CD4-positive, alpha-beta T cell treated with Interleukin-17A for 1 hour (primary cell): ENCODE results near the gene FAM78A.
"Not testable (repeated sequence)": the region's sequence is repeated elsewhere in the genome, so short reads cannot be mapped to it uniquely, and the experiment has no call there.

Source experiments
- DNase-seq: peaks from one replicate; pipeline ENCODE4 v3.0.0-alpha.2; 2020

FAM78A gene

DNA sequence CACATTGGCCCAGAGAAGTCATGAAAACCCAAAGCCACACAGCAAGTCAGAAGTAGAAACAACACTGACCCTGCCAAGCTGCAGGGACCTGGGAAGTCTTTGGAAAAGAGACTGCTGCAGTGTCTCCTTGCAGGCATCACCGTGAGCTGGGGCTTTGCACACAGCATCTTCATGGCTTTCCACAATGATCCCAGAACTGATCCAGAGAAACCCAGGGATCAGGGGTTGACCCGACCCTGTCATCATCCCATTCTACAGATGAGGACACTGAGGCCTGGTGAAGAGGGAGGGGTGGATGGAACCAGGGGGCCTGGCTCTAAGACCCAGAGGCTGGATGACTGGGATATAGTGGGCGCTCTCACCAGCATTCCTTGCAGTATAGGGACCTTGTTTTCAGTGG, 4.3 kb upstream of the FAM78A start:
- DNase-seq: no peak

- no peak for DNase-seq
These were observed 3.7 kb upstream of the FAM78A start for GRCh38 chr9:131279863-131280570.

- no peak for DNase-seq
These were observed 3.0 kb upstream of the FAM78A start for GRCh38 chr9:131279196-131279862.

- peak; percentile 50 for DNase-seq
These were observed 2.4 kb upstream of the FAM78A start for GRCh38 chr9:131278702-131279111.

- DNase-seq: peak; percentile 83
These were observed 1.8 kb upstream of the FAM78A start for GRCh38 chr9:131277910-131278701.

GRCh38 chr9:131277287-131277909, 1.1 kb upstream of the FAM78A start:
- DNase-seq: no peak

GRCh38 chr9:131276891-131277286, 579 bp upstream of the FAM78A start:
- DNase-seq: peak; percentile 49

DNA sequence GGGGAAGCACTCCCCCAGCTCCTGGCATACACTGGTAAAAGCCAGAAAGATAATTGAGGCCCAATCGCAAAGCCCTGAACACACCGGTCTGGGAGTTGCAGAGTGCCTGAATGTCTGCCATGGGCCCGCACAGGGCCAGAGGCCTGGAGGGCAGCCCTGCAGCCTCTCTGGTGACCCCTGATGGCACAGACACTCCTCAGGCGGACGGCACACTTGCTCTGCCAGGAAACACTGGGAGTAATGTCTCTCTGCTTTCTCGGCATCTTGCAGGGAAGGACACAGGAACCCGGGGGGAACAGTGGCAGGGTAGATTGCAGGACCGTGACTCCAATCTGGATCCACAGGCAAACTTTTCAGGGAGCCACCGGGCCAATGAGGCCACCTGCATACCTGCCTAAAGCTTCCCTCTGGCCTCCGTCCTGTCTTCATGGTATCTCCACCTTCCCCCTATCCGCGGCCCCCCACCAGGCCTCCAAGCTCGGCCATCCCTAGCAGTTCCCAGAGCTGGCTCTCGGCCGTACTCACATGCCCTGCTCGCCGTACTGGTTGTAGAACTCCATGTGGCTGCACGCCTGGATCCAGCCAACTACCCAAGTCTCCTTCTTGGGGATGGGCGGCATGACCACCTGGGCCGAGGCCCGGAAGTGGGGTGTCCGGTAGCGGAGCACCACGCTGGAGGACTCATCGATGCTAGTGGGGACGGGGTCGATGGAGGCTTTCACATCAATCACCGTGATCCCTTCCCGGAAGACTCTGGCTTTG, 797 bp downstream of the FAM78A start:
- peak; percentile 30 for DNase-seq

- DNase-seq: no peak
These were observed 1.5 kb downstream of the FAM78A start for GRCh38 chr9:131274674-131275331.

DNA sequence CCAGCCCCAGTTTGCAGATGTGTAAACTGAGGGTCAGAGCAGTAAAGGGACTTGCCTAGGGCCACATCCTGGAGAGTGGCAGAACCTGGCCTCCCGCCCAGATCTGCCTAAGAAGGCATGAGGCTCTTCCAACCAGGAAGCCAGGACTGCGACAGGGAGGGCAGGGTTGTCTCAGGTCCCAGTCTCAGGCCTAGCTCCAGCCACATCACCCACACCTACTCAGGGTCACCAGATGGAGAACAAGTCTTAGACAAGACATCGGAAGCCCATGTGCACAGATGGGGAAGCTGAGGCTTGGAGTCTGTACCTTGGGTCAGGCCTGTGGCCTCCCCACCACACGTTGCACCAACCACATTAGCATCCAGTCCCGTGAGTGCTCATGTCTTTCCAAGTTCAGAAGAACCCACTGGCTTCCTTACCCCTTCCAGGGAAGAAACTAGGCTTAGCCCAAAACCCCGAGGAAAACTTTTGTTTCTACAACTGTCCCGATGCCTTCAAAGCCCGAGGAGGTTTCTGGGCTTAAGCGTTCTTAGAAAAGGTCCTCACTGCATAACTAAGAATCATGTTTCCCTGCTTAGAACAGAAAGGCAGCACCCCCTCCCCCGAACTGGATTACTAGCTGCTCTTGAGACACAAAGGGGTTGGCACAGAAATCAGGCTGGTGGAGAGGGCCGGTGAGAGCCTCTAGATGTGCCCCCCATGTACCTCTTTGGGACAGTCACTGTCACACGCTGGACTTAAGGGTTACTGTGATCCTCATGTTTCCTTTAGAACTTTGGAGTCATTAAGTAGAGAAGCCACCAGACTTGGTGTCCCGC, 2.2 kb downstream of the FAM78A start:
- DNase-seq: peak; percentile 19

GRCh38 chr9:131273146-131273855, 3.0 kb downstream of the FAM78A start:
- peak; percentile 21 for DNase-seq

- DNase-seq: no peak
These were observed 4.1 kb downstream of the FAM78A start for GRCh38 chr9:131272212-131272611.

DNA sequence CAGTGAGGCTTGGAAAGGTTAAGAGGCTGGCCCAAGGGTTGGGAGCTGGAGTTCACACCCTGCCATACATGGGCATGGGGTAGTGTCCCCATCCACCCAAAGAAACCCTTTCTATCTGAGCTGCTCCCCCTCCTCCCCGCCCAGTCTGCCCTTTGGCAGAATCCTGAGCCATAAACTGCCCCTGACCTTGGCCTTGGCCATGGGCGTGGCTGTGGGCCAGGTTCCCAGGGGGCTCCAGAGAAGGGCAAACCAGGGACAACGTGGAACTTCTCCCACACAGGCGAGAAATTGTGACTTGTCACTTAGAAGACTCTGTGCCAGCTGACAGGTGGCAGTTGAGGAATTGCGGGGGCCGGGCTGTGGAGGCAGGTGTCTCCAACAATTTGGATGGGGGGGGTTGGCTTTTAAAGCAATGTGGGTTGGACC, 4.8 kb downstream of the FAM78A start:
- no peak for DNase-seq

- DNase-seq: not testable (repeated sequence)
These were observed 5.4 kb downstream of the FAM78A start for GRCh38 chr9:131271016-131271273.

DNA sequence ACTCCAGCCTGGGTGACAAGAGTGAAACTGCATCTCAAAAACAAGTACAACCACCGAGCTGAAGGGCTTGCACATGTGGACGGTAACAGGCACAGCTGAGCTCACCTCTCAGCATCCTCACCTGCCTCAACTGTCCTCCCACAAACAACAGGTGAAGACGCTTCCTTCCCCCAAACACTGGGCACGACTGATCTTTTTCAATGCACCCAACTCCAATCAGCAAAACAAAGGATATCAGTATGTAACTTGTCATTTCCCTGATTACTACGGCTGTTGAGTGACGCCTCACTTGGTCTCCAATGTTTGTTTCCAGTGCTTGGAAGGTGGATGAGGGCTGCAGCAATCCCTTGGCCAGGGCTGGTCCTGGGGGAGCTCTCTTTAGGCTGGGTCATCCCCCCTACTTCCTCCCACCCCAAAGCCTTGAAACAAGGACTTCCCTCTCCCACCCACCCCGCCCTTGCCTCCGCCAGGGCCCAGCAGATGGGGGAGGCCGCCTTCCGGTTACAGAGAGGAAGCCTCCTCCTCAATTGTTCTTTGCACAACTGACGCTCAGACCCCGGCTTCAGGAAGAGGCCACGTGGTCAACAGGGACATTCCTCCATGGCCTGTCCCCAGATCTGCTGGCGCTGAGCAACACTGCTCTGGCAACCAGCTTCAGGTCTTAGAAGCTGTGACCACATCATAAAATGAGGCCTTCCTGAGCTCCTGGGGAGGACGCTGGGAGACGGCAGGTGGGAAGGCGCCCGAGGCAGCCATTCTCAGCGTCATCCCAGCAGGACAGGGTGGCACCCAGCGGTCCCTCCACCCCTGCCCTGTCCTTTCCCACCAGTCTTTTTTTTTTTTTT, 5.9 kb downstream of the FAM78A start:
- DNase-seq: peak; percentile 65

DNA sequence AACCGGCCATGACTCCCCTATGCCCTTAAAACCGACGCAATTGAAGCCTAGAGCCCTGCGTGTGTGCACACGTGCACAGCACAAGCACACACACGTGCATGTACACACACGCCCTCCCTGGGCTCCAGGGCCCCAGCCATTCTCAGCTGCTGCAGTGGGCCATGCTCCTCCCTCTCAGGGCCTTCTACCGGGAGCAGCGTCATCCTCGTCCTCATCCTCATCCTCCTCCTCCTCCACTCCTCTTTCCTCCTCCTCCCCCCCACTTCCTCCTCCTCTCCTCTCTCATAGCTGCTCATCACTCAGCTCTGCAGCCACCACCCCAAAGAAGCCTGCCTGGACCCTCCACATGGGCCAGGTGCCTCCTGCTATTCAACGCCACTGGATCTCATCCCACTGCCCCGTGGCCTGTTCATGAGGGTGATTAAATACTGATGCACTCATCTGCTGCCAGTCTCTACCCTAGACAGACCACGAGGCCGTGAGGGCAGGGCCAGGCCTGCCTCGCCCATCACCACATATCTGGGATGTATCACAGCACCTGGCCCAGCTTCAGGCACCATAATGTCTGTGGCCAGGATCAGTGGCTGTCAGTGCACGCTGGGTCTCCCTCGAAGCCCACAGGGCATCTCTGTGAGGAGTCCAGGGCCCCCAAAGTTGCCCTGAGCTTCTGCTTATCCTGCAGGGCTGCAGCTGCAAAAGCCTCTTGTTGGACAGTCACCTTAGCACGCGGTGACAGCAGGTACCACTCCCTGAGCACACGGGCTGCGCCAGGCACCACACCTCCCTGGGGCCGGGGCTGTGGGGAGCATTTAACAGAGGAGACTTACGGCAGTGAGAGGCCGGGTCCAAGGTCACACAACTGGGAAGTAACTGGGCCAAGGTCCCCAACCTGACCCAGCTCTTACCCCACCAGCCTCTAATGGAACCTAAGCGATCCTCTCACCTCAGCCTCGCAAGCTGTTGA, 9.8 kb downstream of the FAM78A start:
- peak; percentile 47 for DNase-seq

DNA sequence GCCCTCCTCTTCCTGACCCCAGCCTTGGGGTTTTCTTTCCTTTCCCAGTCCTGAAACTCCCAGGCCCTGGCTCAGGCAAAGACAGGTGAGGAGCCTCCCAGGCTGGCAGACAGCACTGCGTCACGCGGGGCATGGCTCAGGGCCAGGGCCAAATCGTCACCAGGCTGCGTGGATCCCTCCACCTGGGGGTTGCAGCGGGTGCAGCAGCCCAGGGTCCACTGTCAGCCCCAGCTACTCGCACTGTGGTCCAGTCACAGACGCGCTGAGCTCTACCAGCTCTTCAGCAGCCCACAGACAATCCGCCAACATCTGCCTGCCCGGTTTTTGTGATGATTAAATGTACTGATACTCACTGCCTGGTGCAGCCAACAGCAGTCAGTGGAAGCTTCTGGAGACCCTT, 12.1 kb downstream of the FAM78A start:
- peak; percentile 45 for DNase-seq

GRCh38 chr9:131263701-131264100, 12.6 kb downstream of the FAM78A start:
- DNase-seq: no peak

- DNase-seq: not testable (repeated sequence)
These were observed 13.3 kb downstream of the FAM78A start for GRCh38 chr9:131263033-131263343.
